Activated CD8-positive, alpha-beta memory T cell treated with anti-CD3 and anti-CD28 coated beads, Interleukin-2, amount 50 U/mL, for 4 hours (primary cell): Measurements from ENCODE around the gene XIAP.
A peak's percentile ranks its signal among the peaks of the same experiment; 100 is the strongest.
"Not testable (repeated sequence)": the region's sequence is repeated elsewhere in the genome, so short reads cannot be mapped to it uniquely, and the experiment has no call there.

Experiments
- DNase-seq: peaks from one replicate; pipeline ENCODE4 v3.0.0-alpha.2; 2020

XIAP gene

GRCh38 chrX:123859846-123860838 is at the start of gene XIAP:
Gene XIAP, plus strand, starts transcription at chrX:123860053. Its CDS starts 25,610 bp downstream, at chrX:123885663.
- DNase-seq: peak; percentile 53

- no peak for DNase-seq
Measured at GRCh38 chrX:123814343-123814742, 45.5 kb upstream of the XIAP start.

GRCh38 chrX:123814934-123815394 is 44.9 kb upstream of the XIAP start:
- DNase-seq: not testable (repeated sequence)

GRCh38 chrX:123817288-123817894 is 42.5 kb upstream of the XIAP start:
- no peak for DNase-seq

- DNase-seq: no peak
Measured at GRCh38 chrX:123818243-123818642, 41.6 kb upstream of the XIAP start.

- DNase-seq: no peak
Measured at GRCh38 chrX:123822965-123823364, 36.9 kb upstream of the XIAP start.

DNA sequence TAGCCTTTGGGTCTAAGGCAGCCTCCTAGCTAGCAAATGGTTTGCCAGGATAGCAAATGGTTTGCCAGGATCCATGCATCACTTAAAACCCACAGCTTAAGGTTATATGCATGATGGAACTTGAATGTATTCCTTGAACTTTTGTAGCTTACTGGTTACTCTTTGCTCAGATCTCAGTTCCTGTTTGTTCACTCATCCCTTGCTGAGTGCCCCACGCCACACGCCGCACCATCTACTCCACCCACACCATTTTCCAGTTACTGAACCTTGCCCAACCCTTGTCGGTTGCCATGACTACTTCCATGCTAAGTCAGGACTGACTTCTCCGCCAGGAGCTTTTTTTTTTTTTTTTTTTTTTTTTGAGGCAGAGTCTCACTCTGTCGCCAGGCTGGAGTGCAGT is 29.5 kb upstream of the XIAP start:
- DNase-seq: no peak

GRCh38 chrX:123833387-123833786 is 26.5 kb upstream of the XIAP start:
- DNase-seq: peak; percentile 52

GRCh38 chrX:123834116-123834515 is 25.7 kb upstream of the XIAP start:
- no peak for DNase-seq

DNA sequence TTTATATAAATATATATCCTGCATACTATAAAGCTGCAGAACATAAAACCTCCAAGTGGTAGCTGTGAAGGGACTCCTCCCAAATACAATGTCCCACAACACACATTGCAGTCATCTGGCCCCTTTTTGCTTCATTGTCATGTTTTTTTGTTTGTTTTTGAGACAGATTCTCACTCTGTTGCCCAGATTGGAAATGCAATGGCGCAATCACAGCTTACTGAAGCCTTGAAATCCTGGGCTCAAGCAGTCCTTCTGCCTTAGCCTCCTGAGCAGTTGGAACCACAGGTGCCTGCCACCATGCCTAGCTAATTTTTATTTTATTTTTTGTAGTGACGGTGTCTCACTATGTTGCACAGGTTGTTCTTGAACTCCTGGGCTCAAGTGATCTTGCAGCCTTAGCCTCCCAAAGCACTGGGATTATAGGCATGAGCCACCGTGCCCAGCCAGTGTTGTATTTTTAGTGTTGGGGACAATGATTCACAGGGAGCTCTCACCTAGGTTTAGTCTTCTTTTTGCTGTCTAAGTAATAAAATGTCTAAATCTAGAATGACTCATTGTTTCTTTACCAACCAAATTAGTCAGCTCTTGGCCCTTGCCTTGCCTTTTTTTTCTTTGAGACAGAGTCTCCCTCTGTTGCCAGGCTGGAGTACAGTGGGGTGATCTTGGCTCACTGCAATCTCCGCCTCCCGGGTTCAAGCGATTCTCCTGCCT is 24.0 kb upstream of the XIAP start:
- DNase-seq: no peak

DNA sequence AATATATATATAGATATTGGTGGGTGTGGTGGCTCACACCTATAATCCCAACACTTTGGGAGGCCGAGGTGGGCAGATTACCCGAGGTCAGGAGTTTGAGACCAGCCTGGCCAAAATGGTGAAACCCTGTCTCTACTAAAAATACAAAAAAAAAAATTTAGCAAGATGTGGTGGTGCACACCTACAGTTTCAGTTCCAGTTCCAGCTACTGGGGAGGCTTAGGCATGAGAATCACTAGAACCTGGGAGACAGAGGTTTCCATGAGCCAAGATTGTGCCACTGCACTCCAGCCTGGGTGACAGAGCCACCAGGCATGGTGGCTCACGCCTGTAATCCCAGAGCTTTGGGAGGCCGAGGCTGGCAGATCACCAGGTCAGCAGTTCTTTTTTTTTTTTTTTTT is 14.7 kb upstream of the XIAP start:
- not testable (repeated sequence) for DNase-seq

DNA sequence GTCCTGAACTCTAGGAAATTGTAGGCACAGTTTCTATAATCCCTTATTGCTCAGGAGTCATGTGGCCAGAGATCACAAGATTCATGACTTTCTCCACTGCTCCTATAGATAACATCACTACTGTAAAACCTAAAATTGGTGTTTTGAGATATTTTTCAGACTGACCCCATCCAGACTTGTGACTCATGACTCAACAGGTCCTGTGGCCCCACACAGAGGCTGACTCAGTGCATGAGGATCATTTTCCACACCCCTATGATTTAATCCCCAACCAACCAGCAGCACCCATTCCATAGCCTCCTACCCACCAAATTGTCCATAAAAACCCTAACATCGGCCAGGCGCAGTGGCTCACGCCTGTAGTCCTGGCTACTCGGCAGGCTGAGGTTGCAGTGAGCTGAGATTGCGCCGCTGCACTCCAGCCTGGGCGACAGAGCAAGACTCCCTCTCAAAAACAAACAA is 13.2 kb upstream of the XIAP start:
- DNase-seq: no peak

GRCh38 chrX:123847056-123847455 is 12.8 kb upstream of the XIAP start:
- no peak for DNase-seq

DNA sequence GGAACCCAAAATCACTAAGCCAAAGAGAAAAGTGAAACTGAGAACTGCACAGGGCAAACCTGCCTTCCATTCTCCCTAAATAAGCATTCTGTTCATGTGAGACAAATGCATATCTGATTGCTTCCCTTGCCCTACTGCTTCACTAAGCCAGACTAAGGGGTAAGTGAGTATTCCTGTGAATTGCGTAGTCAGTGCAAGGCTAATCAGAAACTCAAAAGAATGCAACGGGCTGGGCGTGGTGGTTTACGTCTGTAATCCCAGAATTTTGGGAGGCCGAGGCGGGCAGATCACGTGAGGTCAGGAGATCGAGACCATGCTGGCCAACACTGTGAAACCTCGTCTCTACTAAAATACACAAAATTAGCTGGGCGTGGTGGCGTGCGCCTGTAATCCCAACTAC is 10.8 kb upstream of the XIAP start:
- DNase-seq: no peak

- not testable (repeated sequence) for DNase-seq
Measured at GRCh38 chrX:123849906-123850305, 9.9 kb upstream of the XIAP start.

- no peak for DNase-seq
Measured at GRCh38 chrX:123851079-123851478, 8.8 kb upstream of the XIAP start.

GRCh38 chrX:123854329-123854728 is 5.5 kb upstream of the XIAP start:
- DNase-seq: no peak

GRCh38 chrX:123859409-123859845 is 426 bp upstream of the XIAP start:
- DNase-seq: no peak

DNA sequence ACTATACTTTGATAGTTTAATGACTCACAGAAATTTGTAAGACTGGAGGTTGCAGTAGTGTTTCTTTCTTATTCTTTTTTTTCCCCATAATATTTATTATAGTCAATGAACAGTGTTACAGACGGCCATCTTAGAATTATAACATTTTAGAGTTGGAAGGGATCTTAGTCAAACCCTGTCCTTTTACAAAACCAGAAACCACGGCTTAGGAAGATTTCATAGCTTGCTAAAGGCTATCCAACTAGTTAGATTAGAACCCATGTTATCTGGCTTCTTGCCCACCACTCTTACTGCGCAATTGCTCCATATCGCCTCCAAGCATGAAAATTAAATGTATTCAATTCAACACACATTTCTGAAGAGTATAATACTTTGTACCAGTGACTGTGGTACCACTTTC is 1.1 kb downstream of the XIAP start:
- no peak for DNase-seq

- DNase-seq: no peak
Measured at GRCh38 chrX:123869488-123869887, 9.6 kb downstream of the XIAP start.

GRCh38 chrX:123871309-123871708 is 11.5 kb downstream of the XIAP start:
- DNase-seq: no peak

DNA sequence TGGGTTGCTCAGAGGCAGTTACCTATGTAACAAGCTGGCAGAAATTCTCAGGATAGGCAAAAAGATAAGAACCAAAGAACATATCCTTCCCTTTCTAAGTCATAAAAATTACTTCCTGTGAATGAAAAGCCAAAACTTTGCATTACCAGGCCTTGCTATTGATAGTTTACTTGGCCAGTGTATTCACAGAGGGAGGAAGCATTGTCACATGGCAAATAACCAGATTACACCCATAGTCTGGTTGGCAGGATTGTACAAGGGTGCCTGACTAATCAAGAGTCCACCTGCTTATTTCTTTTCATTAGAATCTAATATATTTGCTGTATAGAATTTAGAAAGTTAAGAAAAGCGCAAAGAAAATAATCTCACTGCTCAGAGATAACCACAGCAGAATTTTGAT is 14.1 kb downstream of the XIAP start:
- DNase-seq: no peak

- DNase-seq: no peak
Measured at GRCh38 chrX:123876177-123876576, 16.3 kb downstream of the XIAP start.
